ENCODE results near the gene KIRREL3. TPM values are rescaled to one million over a fixed set of nuclear protein-coding genes. Genes with fewer than 3 reads are reported as not detected.

Gene KIRREL3
- total RNA-seq, 1 donor from 2014 or later = 0.38 TPM

GRCh38 chr11:126514061-126514693 is 486.4 kb downstream of the KIRREL3 start:
- TF ChIP-seq CTCF (IDR thresholded peaks at IDR 0.05; ENCODE audit: unreplicated experiment) = no peak
- Mint-ChIP-seq H3K36me3 (ENCODE audit: low read depth, unreplicated experiment) (no peaks in the 10 kb centered on the region), H3K27ac (ENCODE audit: unreplicated experiment) (no peak overlapping the region), H3K9me3 (ENCODE audit: unreplicated experiment) (no peaks in the 10 kb centered on the region), H3K4me3 (ENCODE audit: unreplicated experiment) (no peak overlapping the region), H3K4me1 (ENCODE audit: unreplicated experiment) (no peaks in the 10 kb centered on the region), H3K27me3 (ENCODE audit: unreplicated experiment) (peaks cover 8% of the 10 kb centered on the region)
- no peak for DNase-seq (ENCODE audit: low spot score)

GRCh38 chr11:126512741-126513715 is 487.5 kb downstream of the KIRREL3 start:
- Mint-ChIP-seq H3K27ac (ENCODE audit: unreplicated experiment) (no peak overlapping the region), H3K4me3 (ENCODE audit: unreplicated experiment) (no peak overlapping the region), H3K36me3 (ENCODE audit: low read depth, unreplicated experiment) (no peaks in the 10 kb centered on the region), H3K9me3 (ENCODE audit: unreplicated experiment) (no peaks in the 10 kb centered on the region), H3K4me1 (ENCODE audit: unreplicated experiment) (no peaks in the 10 kb centered on the region), H3K27me3 (ENCODE audit: unreplicated experiment) (peaks cover 11% of the 10 kb centered on the region)
- no peak for TF ChIP-seq CTCF (IDR thresholded peaks at IDR 0.05; ENCODE audit: unreplicated experiment)
- no peak for DNase-seq (ENCODE audit: low spot score)

GRCh38 chr11:126512251-126512650 is 488.3 kb downstream of the KIRREL3 start:
- TF ChIP-seq CTCF (IDR thresholded peaks at IDR 0.05; ENCODE audit: unreplicated experiment) = no peak
- Mint-ChIP-seq H3K36me3 (ENCODE audit: low read depth, unreplicated experiment) (no peaks in the 10 kb centered on the region), H3K9me3 (ENCODE audit: unreplicated experiment) (no peaks in the 10 kb centered on the region), H3K27ac (ENCODE audit: unreplicated experiment) (no peak overlapping the region), H3K4me3 (ENCODE audit: unreplicated experiment) (no peak overlapping the region), H3K4me1 (ENCODE audit: unreplicated experiment) (no peaks in the 10 kb centered on the region), H3K27me3 (ENCODE audit: unreplicated experiment) (peaks cover 14% of the 10 kb centered on the region)
- DNase-seq (ENCODE audit: low spot score) = no peak

GRCh38 chr11:126511475-126512115 is 489.0 kb downstream of the KIRREL3 start:
- H3K36me3 Mint-ChIP-seq (ENCODE audit: low read depth, unreplicated experiment) = no peaks in the 10 kb centered on the region
- H3K4me3 Mint-ChIP-seq (ENCODE audit: unreplicated experiment) = no peak overlapping the region
- H3K27me3 Mint-ChIP-seq (ENCODE audit: unreplicated experiment) = peaks cover 14% of the 10 kb centered on the region

More at GRCh38 chr11:126511475-126512115, 489.0 kb downstream of the KIRREL3 start:
- no peak for DNase-seq (ENCODE audit: low spot score)
- TF ChIP-seq CTCF (IDR thresholded peaks at IDR 0.05; ENCODE audit: unreplicated experiment) = no peak
- Mint-ChIP-seq H3K4me1 (ENCODE audit: unreplicated experiment) (no peaks in the 10 kb centered on the region), H3K9me3 (ENCODE audit: unreplicated experiment) (no peaks in the 10 kb centered on the region), H3K27ac (ENCODE audit: unreplicated experiment) (no peak overlapping the region)
